Kidney tubule cell (primary cell): ENCODE results near the gene CYSRT1.

Experiments
- DNase-seq: peaks from one replicate; pipeline ENCODE4 v3.0.0-alpha.2; 2018; ENCODE audit warnings: low spot score

CYSRT1 gene

DNA sequence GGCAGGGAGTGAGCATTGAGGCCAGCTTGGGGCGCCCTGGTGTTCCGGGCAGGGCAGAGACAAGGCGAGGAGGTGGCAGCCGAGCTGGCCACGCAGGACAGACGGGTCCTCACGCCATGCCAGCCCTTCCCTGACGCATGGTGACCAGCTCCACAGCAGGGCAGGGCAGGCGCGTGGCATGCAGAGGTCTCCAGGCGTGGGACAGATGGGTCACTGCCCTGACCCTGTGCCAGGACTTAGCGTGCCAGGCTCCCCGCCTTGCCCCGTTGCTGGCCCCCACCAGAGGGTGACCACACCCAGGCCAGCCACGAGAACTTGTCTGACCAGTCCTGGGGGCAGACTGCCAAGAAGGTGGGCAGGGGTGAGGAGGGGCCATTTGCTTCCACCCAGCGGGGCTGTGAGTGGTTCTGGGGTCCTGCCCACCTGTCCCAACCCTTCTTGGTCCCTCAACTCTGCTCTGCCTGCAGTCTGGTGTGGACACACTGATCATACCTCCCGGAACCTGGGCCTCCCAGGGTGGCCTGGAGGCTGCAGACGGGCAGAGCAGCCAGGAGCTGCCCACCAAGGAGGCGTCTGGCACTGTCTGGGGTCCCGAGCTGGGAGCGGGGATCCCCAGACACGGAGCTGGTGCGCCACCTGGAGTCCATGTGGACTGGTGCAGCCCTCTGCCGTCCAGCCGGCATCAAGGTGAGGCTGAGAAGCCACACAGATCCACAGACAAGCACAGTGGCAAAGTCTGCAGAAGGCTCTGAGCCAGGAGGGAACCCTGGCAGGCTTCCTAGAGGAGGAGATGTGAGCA is 2.3 kb downstream of the CYSRT1 start, which contains the start of gene RNF224:
Gene RNF224 (plus strand): TSS at position 449 of the 799 bp plus-strand sequence. CDS start 834 bp downstream, outside the sequence.
- DNase-seq: peak; percentile 87

- DNase-seq: no peak
Measured at GRCh38 chr9:137227853-137228505, 3.0 kb downstream of the CYSRT1 start.

DNA sequence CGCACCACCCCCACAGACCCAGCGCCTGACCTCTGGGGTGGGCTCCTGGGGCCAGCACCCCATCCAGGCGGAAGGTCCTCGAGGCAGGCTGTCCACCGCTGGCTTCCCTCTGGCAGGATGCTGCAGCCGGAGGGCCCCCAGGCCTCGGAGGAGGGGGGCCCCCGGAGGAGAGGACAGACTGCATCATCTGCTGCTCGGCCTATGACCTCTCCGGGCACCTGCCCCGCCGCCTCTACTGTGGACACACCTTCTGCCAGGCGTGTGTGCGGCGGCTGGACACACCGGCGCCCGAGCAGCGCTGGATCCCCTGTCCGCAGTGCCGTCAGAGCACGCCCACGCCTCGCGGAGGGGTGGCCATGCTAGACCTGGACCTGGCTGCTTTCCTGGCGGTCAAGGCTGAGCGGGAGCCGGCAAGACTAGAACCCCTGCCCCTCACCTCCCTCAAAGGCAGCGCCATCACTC is 3.6 kb downstream of the CYSRT1 start:
- peak; percentile 38 for DNase-seq

DNA sequence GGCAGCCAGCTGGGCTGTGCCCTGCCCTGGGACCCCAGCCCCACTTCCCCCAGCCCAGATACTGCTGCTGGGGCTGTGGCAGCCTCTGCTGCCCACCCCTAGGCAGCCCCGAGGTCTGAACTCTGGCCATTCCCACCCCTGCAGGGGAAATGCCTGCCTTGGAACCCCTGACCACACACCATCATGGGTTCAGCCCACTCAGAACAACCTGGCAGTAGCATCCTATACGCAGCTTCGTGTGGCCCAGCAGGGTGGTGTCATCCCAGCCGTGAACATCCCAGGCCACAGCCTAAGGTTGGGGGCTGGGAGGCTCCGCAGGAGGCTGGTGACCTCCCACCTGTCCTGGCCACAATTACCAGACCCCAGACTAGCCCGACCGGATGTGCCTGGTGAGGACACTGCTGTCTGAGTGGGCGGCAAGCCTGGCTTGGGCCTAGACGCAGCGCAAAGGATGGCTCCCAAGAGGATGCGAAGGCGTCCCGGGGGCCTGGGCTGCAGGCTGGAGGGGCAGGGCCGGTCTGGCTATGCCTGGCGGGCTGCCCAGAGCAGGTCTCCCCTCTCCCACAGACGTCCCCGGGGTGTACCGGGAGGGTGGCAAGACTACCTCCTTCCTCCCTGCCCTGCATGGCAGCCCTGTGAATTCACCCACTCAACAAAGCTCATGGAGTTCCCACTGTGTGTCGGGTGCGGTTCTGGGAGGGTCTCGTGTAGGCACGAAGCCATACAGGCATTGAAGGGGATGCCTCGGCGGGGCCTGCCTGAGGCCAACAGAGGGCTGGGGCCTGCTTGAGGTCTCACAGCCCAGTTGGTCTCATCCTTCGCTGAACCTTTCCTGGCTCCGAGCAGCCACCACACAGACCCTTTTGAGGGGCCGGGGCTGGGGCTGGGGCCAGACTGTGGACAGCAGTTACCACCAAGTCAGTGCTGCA is 4.3 kb downstream of the CYSRT1 start:
- no peak for DNase-seq

- DNase-seq: no peak
Measured at GRCh38 chr9:137229903-137230704, 5.1 kb downstream of the CYSRT1 start.

DNA sequence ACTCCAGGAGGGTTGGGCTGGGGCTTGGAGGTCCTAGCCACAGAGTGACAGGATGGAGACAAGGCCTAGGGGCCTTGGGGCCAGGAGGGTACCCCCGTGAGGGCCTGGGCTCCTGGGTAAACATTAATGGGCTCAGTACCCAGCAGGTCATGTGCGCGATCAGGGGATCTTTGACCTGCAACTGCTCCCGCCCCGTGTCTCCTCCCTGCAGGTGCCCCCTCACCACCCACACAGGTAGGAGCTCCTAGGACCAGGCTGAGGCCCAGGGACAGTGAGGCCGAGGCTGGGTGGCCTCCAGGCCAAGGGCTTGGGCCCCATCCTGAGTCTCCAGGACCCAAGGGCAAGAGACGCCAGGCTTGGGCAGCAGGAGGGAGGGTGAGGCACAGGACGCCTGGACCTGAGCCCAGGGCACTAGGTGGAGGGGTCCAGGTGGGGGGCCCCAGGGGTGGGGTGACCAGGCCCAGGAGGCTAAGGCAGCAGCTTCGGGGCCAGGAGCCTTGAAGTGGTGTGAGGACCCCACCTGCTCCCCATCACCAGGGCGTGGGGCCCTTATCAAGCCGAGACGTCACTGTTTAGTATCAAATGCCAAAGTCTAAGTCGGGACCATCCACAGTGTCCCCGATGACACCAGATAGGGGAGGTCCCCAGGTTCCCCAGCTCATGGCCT is 5.9 kb downstream of the CYSRT1 start, which contains the start of gene SLC34A3:
Gene SLC34A3 (plus strand): TSS at position 197 of the 667 bp plus-strand sequence. CDS start 802 bp downstream, outside the sequence.
- DNase-seq: no peak

- no peak for DNase-seq
Measured at GRCh38 chr9:137231372-137232039, 6.5 kb downstream of the CYSRT1 start.

- DNase-seq: no peak
Measured at GRCh38 chr9:137232101-137232500, 7.1 kb downstream of the CYSRT1 start.

GRCh38 chr9:137232510-137232909 is 7.5 kb downstream of the CYSRT1 start:
- DNase-seq: no peak

- DNase-seq: no peak
Measured at GRCh38 chr9:137233143-137233980, 8.4 kb downstream of the CYSRT1 start.

GRCh38 chr9:137234055-137234697 is 9.2 kb downstream of the CYSRT1 start:
- DNase-seq: no peak

- no peak for DNase-seq
Measured at GRCh38 chr9:137234758-137235423, 9.9 kb downstream of the CYSRT1 start.

DNA sequence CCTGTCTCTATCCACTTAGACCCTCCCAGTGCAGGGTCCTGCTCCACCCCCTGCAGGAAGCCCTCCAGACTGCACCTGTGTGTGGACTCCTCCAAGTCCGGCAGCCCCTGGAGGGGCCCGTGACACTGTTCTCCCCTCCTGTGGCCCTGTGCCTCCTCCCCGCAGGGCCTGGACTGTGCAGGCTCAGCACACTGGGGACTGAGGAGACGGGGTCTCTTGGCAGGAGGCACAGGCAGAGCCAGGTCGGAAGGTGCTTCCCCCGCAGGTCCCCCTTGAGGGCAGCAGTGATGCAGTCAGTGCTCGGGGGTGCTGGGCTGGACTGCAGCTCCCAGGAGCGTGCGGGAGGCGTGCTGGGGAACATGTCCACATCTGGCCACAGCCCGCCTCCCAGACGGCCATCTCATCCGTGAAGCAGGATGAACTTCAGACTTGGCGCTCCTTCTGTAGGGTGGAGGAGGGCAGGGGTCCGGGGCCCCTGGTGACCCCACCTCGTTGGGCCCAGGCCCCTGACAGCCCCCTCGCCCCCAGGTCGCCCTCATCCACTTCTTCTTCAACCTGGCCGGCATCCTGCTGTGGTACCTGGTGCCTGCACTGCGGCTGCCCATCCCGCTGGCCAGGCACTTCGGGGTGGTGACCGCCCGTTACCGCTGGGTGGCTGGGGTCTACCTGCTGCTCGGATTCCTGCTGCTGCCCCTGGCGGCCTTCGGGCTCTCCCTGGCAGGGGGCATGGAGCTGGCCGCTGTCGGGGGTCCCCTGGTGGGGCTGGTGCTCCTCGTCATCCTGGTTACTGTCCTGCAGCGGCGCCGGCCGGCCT is 10.7 kb downstream of the CYSRT1 start:
- no peak for DNase-seq

DNA sequence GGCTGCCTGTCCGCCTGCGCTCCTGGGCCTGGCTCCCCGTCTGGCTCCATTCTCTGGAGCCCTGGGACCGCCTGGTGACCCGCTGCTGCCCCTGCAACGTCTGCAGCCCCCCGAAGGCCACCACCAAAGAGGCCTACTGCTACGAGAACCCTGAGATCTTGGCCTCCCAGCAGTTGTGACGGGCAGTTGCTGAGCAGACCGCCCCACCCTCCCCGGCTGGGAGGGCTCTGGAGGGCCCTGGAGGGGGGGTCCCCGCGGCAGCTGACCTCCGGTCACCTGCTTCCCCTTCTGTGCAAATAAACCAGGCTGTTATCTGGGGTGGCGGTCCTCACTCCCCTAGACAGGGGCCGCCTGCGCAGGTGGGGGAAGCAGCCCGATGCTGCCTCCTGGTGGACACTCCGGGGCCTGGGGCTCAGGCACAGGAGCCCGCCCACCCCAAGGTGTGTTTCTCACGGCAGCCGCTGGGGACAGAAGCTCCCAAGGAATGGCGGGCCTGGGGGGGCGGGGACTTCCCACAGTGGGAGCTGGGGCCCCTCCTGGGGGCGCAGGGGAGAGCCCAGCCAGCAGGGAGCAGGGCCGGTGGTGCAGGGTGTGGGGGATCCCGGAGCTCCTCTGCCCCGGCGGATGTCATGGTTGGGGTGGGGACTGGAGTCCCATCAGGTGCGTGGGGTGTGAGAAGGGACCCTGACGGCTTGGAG is 11.4 kb downstream of the CYSRT1 start:
- peak; percentile 82 for DNase-seq

GRCh38 chr9:137236936-137237421 is 12.0 kb downstream of the CYSRT1 start:
- no peak for DNase-seq
